Kidney (tissue), 14 donors: ENCODE measurements around the gene SLC16A9. TPM values are rescaled to one million over a fixed set of nuclear protein-coding genes. Genes with fewer than 3 reads are reported as not detected.

Experiments
- DNase-seq, 5 donors: peaks; one replicate each; pipeline ENCODE4 v3.0.0-alpha.2; 2013 to 2020
- FAIRE-seq: peaks from 2 replicates; lab custom pipeline; 2012; peaks lifted over from hg19 to GRCh38; lab: Jason Lieb, UNC
- H3K27ac ChIP-seq, 2 donors: one replicate each; pipeline ENCODE4 v1.7.0; 2013; ENCODE audit warnings: low read depth in 2 of 2, low read length in 2 of 2, inconsistent platforms in 1 of 2
- H3K27me3 ChIP-seq: one replicate; pipeline ENCODE4 v1.7.1; 2013; ENCODE audit warnings: low read length, inconsistent platforms; ENCODE audit not compliant: control insufficient read depth, insufficient read depth
- H3K36me3 ChIP-seq, 3 donors: one replicate each; pipeline versions ENCODE4 v1.7.0 to v1.7.1; 2013; ENCODE audit warnings: low read length in 3 of 3, control low read depth in 1 of 3, inconsistent platforms in 1 of 3; ENCODE audit not compliant: insufficient read depth in 3 of 3, control insufficient read depth in 2 of 3
- H3K4me1 ChIP-seq, 3 donors: one replicate each; pipeline versions ENCODE4 v1.7.0 to v1.7.1; 2013; ENCODE audit warnings: low read length in 3 of 3, inconsistent platforms in 1 of 3, low read depth in 1 of 3; ENCODE audit not compliant: control insufficient read depth in 2 of 3, insufficient read depth in 2 of 3
- H3K4me3 ChIP-seq, 3 donors: one replicate each; pipeline versions ENCODE4 v1.7.0 to v1.8.1; 2013; ENCODE audit warnings: low read length in 3 of 3, control low read depth in 1 of 3, inconsistent platforms in 1 of 3
- H3K9ac ChIP-seq, 3 donors: one replicate each; pipeline versions ENCODE4 v1.7.0 to v1.7.1; 2013; ENCODE audit warnings: low read length in 3 of 3, control low read depth in 1 of 3, inconsistent platforms in 1 of 3
- H3K9me3 ChIP-seq, 3 donors: one replicate each; pipeline versions ENCODE4 v1.7.0 to v1.7.1; 2013; ENCODE audit warnings: low read length in 3 of 3, control low read depth in 1 of 3, inconsistent platforms in 1 of 3; ENCODE audit not compliant: control insufficient read depth in 2 of 3, insufficient read depth in 1 of 3
- CTCF ChIP-seq: IDR thresholded peaks from 3 replicates; pipeline ENCODE4 v1.5.1; 2012; ENCODE audit warnings: mild to moderate bottlenecking, moderate library complexity, borderline replicate concordance; ENCODE audit not compliant: insufficient read depth; ENCODE audit errors: extremely low read depth
- intact Hi-C: fragments of 100-400 bp; cut with DNase I; formaldehyde crosslinking; loops from one replicate; pipeline ENCODE4 v1.11.1; 2022
- polyA plus RNA-seq: library from polyadenylated mRNA; stranded (reverse); fragments of 350-450 nt; fragmentation: Illumina TruSeq; extraction: RNeasy Lipid Tissue Mini Kit (QIAGEN cat#74804); gene quantifications from one replicate; pipeline ENCODE4 v1.2.3, GENCODE V29; 2014; ENCODE audit warnings: low read depth, low replicate concordance; ENCODE audit not compliant: insufficient read depth
- total RNA-seq: library from RNA; stranded (reverse); fragmentation: NEBNext Ultra II Directional; extraction: Animal tissue kit (Norgen Biotek cat#: 25700); gene quantifications from one replicate; pipeline ENCODE4 v1.2.1, GENCODE V29; 2021
- donor health status: control.
- donor health status: control.
- donor health status: control.
- donor health status: control.
- donor health status: control.
- donor health status: DM: yes; HTN: yes; CAD: no.
- donor health status: Normal renal cell carcinoma (clear cell type).

The SLC16A9 gene
- total and polyA plus RNA-seq, 2 donors from 2014 or later = 15.5 to 91.1 TPM

GRCh38 chr10:59625721-59626522 is 83.7 kb downstream of the SLC16A9 start:
- Histone ChIP-seq H3K4me1 (peaks cover 0 to 2% (median 0%) of the 10 kb centered on the region in 3 donors), H3K27ac (no peak overlapping the region), H3K9me3 (no peaks in the 10 kb centered on the region), H3K27me3 (no peaks in the 10 kb centered on the region), H3K9ac (no peak overlapping the region), H3K4me3 (no peak overlapping the region), H3K36me3 (no peaks in the 10 kb centered on the region)
- TF ChIP-seq CTCF = peak; percentile 95
- intact Hi-C loops = loop anchor here (5.0 kb wide), 1 partner anchor 181 kb away; no protein-coding TSS in a partner anchor
- DNase-seq = peak in 4 of 5 donors; percentile 58 to 88 (median 70)
- FAIRE-seq = peak; percentile 41

- Histone ChIP-seq H3K27ac (no peak overlapping the region), H3K4me1 (peaks cover 0 to 2% (median 0%) of the 10 kb centered on the region in 3 donors), H3K9me3 (no peaks in the 10 kb centered on the region), H3K9ac (no peak overlapping the region), H3K27me3 (no peaks in the 10 kb centered on the region), H3K4me3 (no peak overlapping the region), H3K36me3 (no peaks in the 10 kb centered on the region)
- DNase-seq (no peak), FAIRE-seq (no peak)
- TF ChIP-seq CTCF = no peak
- intact Hi-C loops = loop anchor here (5.0 kb wide), 1 partner anchor 182 kb away; no protein-coding TSS in a partner anchor
These were observed 84.7 kb downstream of the SLC16A9 start for GRCh38 chr10:59624951-59625350.

- no peak for FAIRE-seq
- Histone ChIP-seq H3K9me3 (no peaks in the 10 kb centered on the region), H3K4me3 (no peak overlapping the region), H3K4me1 (peaks cover 0 to 2% (median 0%) of the 10 kb centered on the region in 3 donors), H3K27ac (no peak overlapping the region), H3K27me3 (no peaks in the 10 kb centered on the region), H3K36me3 (no peaks in the 10 kb centered on the region), H3K9ac (no peak overlapping the region)
- no peak for TF ChIP-seq CTCF
- intact Hi-C loops = no loop called here
- no peak for DNase-seq
These were observed 85.5 kb downstream of the SLC16A9 start for GRCh38 chr10:59624136-59624535.
